HepG2 (cell line): ENCODE results near the gene SHPK. TPM values are rescaled to one million over a fixed set of nuclear protein-coding genes. Genes with fewer than 3 reads are reported as not detected.

Source experiments
- CENPT ChIP-seq: sonication (generic); formaldehyde crosslinking; IDR thresholded peaks from 2 replicates; pipeline ENCODE4 v1.8.0; 2022; ENCODE audit warnings: low read depth, mild to moderate bottlenecking, moderate library complexity, missing genetic modification reagents
- E2F5 ChIP-seq: sonication (generic); formaldehyde crosslinking; conservative IDR thresholded peaks from 2 replicates; pipeline ENCODE4 v1.4.0; 2020; ENCODE audit warnings: missing genetic modification reagents
- HOXA3 ChIP-seq: sonication (generic); formaldehyde crosslinking; IDR thresholded peaks from 2 replicates; pipeline ENCODE4 v1.5.0; 2020; ENCODE audit warnings: missing genetic modification reagents
- NR2F6 ChIP-seq, 2 experiments: IDR thresholded peaks; 2 replicates each; pipeline ENCODE4 v1.6.1; 2016; ENCODE audit warnings: antibody characterized with exemption in 1 of 2, mild to moderate bottlenecking in 1 of 2
- PHF8 ChIP-seq: sonication (generic); formaldehyde crosslinking; IDR thresholded peaks from 2 replicates; pipeline ENCODE4 v1.5.0; 2020; ENCODE audit warnings: missing genetic modification reagents
- SNAI1 ChIP-seq: sonication (generic); formaldehyde crosslinking; IDR thresholded peaks from 2 replicates; pipeline ENCODE4 v1.5.0; 2020; ENCODE audit warnings: mild to moderate bottlenecking, missing genetic modification reagents, borderline replicate concordance
- ZBTB40 ChIP-seq, 2 experiments: fragments of 450-650 bp in 1 of 2; sonication (generic) in 1 of 2; formaldehyde crosslinking in 1 of 2; IDR thresholded peaks; 2 replicates each; pipeline versions ENCODE4 v1.6.1 to v1.8.0; 2016 to 2022; ENCODE audit warnings: antibody characterized with exemption in 1 of 2, mild to moderate bottlenecking in 1 of 2, missing genetic modification reagents in 1 of 2
- ZNF329 ChIP-seq: sonication (generic); formaldehyde crosslinking; IDR thresholded peaks from 2 replicates; pipeline ENCODE4 v1.9.0; 2021; ENCODE audit warnings: low read depth, mild to moderate bottlenecking, missing genetic modification reagents
- ZNF616 ChIP-seq: sonication (generic); formaldehyde crosslinking; IDR thresholded peaks from 2 replicates; pipeline ENCODE4 v1.5.0; 2020; ENCODE audit warnings: low read depth, mild to moderate bottlenecking, missing genetic modification reagents
- ZNF652 ChIP-seq: IDR thresholded peaks from 2 replicates; pipeline ENCODE4 v1.6.1; 2016; ENCODE audit warnings: low read depth, borderline replicate concordance
- ZNF737 ChIP-seq: sonication (generic); formaldehyde crosslinking; IDR thresholded peaks from 2 replicates; pipeline ENCODE4 v1.5.0; 2020; ENCODE audit warnings: missing genetic modification reagents, mild to moderate bottlenecking, borderline replicate concordance
- polyA plus RNA-seq, 8 experiments: library from polyadenylated mRNA; depleted of rRNA in 3 of 8; stranded (reverse) in 7 of 8; unstranded in 1 of 8; fragments of >200 nt; fragmentation: Illumina TruSeq in 4 of 8; extraction: Trizol in 4 of 8; gene quantifications; 2 replicates each; pipeline versions ENCODE4 v1.2.1 to v1.2.3, GENCODE V29; 2011 to 2016; ENCODE audit warnings: low read depth in 4 of 8, missing spikeins in 1 of 8, mixed read lengths in 1 of 8; ENCODE audit not compliant: insufficient read depth in 1 of 8
- total RNA-seq, 5 experiments: library from RNA; depleted of rRNA; stranded (reverse); fragments of >200 nt; fragmentation: Illumina TruSeq; extraction: Trizol; gene quantifications; 2 replicates each; pipeline ENCODE4 v1.2.3, GENCODE V29; 2016; ENCODE audit warnings: low read depth in 1 of 5
- TF ChIP-seq, protein P1 (sequence below): sonication (generic); formaldehyde crosslinking; IDR thresholded peaks from 2 replicates; pipeline ENCODE4 v1.4.0; 2020; ENCODE audit warnings: missing genetic modification reagents
- TF ChIP-seq, protein P2 (sequence below): sonication (generic); formaldehyde crosslinking; IDR thresholded peaks from 2 replicates; pipeline ENCODE4 v1.9.0; 2021; ENCODE audit warnings: missing genetic modification reagents, mild to moderate bottlenecking, borderline replicate concordance

The SHPK gene
- total and polyA plus RNA-seq, 2 of the 13 experiments (the other 11 are each of a cell fraction or from before 2014, with no cell fraction given): 16.2 to 30.9 TPM

- TF ChIP-seq NR2F6 (IDR thresholded peaks at IDR 0.05): no peak; the same call in 1 of the 2 replicates
- TF ChIP-seq NR2F6 (CRISPR knock-in tag; IDR thresholded peaks at IDR 0.05): peak; percentile 57; the same call in 1 of the 2 replicates
- TF ChIP-seq ZBTB40 (IDR thresholded peaks at IDR 0.05): no peak
- TF ChIP-seq ZBTB40 (CRISPR knock-in tag; IDR thresholded peaks at IDR 0.05): 0 out of 2 replicates have a peak, but pooled peaks have one; percentile 39
- TF ChIP-seq ZNF652 (CRISPR knock-in tag): no peak
- TF ChIP-seq, protein P1, sequence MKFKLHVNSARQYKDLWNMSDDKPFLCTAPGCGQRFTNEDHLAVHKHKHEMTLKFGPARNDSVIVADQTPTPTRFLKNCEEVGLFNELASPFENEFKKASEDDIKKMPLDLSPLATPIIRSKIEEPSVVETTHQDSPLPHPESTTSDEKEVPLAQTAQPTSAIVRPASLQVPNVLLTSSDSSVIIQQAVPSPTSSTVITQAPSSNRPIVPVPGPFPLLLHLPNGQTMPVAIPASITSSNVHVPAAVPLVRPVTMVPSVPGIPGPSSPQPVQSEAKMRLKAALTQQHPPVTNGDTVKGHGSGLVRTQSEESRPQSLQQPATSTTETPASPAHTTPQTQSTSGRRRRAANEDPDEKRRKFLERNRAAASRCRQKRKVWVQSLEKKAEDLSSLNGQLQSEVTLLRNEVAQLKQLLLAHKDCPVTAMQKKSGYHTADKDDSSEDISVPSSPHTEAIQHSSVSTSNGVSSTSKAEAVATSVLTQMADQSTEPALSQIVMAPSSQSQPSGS (CRISPR knock-in tag): peak; percentile 61; the same call in 1 of the 2 replicates
- TF ChIP-seq ZNF616: peak; percentile 41; the same call in 1 of the 2 replicates
- TF ChIP-seq HOXA3 (CRISPR knock-in tag): peak; percentile 17; the same call in 1 of the 2 replicates
- no peak for TF ChIP-seq CENPT
- 0 out of 2 replicates have a peak, but pooled peaks have one; percentile 76 for TF ChIP-seq SNAI1 (CRISPR knock-in tag)
- peak; percentile 77 for TF ChIP-seq PHF8 (CRISPR knock-in tag)
- TF ChIP-seq E2F5: peak; percentile 57; the same call in 1 of the 2 replicates
- TF ChIP-seq, protein P2, sequence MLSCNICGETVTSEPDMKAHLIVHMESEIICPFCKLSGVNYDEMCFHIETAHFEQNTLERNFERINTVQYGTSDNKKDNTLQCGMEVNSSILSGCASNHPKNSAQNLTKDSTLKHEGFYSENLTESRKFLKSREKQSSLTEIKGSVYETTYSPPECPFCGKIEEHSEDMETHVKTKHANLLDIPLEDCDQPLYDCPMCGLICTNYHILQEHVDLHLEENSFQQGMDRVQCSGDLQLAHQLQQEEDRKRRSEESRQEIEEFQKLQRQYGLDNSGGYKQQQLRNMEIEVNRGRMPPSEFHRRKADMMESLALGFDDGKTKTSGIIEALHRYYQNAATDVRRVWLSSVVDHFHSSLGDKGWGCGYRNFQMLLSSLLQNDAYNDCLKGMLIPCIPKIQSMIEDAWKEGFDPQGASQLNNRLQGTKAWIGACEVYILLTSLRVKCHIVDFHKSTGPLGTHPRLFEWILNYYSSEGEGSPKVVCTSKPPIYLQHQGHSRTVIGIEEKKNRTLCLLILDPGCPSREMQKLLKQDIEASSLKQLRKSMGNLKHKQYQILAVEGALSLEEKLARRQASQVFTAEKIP (CRISPR knock-in tag): no peak
- peak; percentile 79; the same call in 1 of the 2 replicates for TF ChIP-seq ZNF329 (CRISPR knock-in tag)
- 0 out of 2 replicates have a peak, but pooled peaks have one; percentile 77 for TF ChIP-seq ZNF737 (CRISPR knock-in tag)
Measured at GRCh38 chr17:3636154-3636907, at the start of gene SHPK, which contains the start of gene CTNS (continued).
